ENCODE data around the gene PTCH1.

PTCH1 gene

DNA sequence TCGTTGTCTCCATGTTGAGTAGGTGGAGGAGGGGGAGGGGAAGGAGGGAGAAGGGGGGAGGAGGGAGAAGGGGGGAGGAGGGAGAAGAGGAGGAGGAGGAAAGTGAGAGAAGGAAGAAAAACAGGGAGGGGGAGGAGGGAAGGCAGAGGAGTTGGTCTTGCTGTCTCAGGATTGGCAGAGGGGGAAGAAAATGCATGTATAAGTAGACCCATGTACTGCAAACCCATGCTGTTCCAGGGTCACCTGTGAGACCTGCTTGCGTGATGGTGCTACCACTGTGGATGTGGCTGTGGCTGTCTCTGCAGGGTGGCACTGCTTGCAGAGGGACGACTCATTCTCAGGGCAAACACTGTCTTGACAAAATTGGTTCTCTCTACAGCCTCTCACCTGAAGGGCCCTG, 76.3 kb downstream of the PTCH1 start:
- no peak for DNase-seq (ENCODE audit: low read depth)

DNA sequence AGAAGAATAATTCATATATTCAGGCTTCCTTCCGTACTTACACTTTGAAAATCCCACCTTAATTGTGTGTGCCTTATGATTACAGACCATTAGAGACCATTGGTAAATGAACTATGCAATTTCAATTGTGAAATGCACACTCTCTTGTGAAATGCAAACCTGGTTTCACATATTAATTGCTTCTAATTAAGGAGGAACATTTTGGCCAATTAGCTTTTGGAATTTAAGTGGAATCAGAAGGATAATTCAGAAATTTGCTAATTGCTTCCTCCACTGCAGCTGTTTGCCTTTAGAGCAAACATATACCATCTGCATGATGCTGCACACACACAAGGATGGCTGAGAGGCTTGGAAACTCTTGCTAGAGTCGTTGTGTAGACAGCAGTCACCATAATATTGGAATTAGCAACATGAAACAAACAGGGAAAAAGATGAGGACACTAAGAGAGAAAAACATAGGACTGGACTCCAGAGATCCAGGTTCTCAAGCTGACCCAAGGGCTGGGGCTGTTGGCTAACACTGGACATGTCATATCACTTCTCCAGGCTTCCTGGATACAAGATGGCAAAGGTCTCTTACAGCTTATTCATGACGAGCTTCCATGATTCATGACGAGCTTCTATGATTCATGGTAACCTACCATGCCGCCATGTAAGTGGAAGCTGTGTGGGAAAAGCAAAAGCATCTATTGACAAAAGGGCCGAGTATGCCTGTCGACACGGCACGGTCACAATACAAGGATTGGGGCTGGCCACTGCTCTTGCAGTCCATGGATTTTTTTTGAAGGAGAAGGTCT, 78.0 kb downstream of the PTCH1 start:
- DNase-seq (ENCODE audit: low read depth), result no peak

DNA sequence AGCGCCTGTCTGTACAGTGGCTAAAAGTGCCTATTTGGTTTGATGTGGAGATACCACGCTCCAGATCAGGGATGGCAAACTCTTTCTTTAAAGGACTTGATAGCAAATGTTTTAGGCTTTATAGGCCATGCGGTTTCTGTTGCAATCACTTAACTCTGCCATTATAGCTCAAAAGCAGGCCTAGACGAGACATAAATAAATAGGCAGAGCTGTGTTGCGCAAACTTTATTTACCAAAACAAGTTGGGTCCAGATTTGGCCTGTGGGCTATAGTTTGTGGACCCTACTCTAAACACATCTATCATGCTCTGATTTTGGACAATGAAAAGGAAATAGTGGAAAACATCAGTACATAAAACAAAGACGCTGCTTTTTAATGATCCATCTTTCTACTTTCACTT, 79.2 kb downstream of the PTCH1 start:
- no peak for DNase-seq (ENCODE audit: low read depth)

DNA sequence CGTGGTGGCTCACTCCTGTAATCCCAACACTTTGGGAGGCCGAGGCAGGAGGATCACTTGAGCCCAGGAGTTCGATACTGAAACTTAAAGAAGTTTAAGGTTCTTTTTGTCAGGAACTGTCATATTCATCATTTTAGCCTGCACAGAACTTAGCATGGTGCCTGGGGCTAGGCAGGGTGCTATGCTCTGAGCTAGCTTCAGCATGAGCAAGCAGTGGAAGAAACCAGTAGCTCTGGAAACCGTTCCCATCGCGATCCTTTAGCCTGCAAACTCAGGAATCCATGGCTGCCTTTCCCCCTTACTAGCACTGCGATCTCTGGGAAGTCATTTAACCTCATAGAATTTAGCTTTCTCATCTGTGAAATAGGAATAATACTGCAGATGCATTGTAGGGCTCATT, 80.4 kb downstream of the PTCH1 start:
- DNase-seq (ENCODE audit: low read depth), result no peak

DNA sequence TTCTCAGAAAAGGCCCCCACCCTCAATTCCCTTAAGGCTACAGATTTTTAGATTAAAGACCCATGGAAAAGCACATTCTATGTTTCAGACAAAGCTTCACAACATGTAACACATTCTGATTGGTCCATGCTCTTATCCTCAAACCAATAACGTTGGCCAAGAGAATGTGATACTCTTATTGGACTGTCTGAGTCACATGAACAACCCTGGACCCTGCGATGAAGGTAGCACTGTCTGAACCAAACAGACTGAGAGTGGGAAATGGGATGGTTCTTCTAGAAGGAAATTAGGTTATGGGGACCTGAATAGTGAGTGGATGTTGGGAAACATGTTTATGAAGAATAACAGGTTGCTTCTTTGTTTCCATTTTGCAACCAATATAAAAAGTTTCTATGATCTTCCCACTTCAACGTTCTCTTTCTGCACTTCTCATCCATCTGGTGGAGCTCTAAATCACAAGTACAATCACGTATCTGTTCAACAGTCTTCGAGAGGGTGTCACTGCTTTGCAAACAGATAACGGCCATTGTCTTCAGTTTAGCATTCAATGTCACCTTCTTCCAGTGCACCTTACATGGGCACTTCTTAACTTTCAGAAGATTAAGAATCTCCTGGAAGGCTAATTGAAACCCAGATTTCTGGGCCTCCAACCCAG, 81.6 kb downstream of the PTCH1 start:
- no peak for DNase-seq (ENCODE audit: low read depth)

DNA sequence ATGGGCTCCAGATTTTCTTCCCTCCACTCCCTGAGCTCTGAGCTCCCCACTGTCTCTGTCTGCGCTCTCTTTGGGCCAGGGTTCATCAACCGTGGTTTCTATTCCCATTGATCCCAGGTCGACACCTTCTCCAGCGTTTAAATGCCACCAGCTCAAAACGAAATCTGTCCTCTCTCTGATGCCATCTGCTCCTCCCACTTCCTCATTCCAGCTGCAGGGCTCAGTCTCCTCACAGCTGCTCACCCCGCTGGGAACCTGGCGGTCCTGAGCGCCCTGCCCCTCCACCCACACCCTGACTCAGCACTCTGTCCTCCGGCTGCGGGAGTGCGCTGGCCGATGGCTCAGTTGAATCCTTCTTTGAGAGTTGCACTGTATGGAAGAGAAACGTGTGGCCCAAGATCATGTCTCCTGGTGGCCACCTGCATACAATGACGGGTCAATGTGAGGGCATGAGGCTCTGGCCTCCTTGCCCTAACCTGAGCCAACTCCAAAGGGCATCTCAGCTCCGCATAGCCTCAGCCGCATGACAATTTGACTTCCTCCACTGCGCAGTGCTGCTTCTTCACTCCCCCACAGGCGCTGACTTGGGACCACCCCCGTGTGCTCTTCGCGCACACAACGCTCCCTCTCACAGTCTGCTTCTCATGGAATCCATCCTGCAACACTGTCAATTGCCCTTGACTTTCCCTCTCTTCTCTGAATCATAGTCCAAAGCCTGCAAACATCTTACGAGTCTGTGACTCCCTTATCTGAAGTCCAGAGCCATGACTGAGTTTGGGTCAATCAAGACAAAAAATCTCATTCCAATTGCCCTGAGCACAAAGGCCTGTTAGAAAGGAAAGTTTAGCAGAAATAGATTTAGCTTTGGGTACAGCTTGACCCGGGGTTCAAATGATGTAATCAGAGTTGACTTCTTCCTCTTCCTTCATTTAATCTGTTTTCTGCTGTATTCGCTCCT, 82.4 kb downstream of the PTCH1 start:
- no peak for DNase-seq (ENCODE audit: low read depth)

DNA sequence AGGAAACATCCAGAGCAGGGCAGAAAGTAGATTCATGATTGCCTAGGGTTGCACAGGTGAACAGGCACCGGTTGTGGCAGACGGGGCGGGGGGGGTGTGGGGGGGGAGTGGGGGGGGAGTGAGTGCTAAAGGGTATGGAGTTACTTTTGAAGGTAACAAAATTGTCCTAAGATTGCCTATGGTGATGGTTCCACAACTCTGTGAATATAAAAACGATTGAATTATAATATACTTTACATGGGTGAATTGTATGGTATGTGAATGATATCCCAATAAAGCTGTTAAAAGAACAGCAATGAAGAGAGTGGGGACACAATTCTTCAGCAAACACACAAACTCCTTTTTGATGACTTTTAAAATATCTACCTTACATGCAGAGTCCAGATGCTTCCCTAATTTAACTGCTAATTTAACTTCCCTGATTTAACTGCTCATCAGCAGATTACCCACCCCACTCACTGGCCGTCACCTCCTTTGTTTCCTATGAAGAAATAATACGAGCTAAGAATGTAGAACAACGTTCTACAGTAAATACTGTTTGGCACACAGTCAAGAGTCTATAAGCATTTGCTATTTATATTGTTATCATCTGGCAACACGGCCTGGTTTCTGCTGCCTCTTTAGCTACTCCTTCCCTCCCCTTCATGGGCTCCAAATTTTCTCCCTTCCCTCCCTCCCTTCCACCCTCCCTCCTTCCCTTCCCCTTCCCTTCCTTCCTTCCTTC, 83.5 kb downstream of the PTCH1 start:
- DNase-seq (ENCODE audit: low read depth), result no peak

DNA sequence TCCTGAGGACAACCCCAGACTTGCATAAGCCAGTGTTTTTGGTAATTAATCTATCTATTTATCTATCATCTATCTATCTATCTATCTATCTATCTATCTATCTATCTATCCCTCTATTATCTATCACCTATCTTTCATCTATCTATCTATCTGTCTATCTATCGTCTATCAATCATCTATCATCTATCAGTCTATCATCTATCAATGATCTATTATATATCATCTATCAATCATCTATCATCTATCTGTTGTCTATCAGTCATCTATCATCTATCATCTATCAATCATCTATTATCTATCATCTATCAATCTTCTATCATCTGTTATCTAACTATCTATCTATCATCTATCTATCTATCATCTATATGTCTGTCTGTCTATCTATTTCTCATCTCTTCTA, 85.5 kb downstream of the PTCH1 start:
- DNase-seq (ENCODE audit: low read depth), result no peak

DNA sequence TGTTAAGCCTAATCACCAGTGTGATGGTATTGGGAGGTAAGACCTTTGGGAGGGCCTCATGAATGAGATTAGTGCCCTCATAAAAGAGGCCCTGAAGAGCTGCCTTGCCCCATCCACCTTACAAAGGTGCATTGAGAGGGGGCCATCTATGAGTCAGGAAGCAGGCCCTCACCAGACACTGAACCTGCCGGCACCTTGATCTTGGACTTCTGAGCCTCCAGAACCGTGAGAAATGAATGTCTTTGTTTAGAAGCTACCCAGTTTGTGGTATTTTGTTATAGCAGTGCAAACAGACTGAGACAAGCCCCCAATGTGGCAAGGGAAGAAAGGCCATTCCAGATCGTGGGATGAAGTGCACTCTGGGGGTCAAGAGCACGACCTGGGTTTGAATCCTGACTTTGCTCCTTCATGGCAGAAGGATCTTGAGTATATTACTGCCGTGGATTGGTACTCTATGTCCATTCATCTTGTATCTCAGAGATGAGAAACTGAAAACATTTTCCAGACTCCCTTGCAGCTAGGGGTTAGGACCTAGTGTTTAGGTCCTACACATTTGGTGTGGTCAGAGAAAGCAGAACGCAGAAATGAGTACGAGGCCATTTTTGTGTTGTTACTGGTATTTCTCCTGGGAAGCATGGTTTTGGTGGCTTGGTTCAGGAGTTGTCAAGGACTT, 86.7 kb downstream of the PTCH1 start:
- no peak for DNase-seq (ENCODE audit: low read depth)

DNA sequence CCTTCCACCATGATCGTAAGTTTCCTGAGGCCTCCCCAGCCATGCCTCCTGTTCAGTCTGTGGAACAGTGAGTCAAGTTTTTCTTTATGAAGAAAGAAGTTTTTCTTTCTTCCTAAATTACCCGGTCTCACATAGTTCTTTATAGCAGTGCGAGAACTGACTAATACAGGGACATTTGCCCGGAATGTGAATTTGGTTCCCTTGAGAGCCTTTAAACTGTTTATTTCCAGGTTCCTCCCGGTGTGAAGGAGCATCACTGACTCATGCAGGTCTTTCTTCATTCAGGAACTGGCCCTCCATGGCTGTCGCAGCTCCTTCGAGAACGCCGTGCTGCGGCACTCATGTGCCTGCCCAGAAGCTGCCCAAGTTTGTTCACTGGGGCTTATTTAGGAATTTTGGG, 87.7 kb downstream of the PTCH1 start:
- no peak for DNase-seq (ENCODE audit: low read depth)

DNA sequence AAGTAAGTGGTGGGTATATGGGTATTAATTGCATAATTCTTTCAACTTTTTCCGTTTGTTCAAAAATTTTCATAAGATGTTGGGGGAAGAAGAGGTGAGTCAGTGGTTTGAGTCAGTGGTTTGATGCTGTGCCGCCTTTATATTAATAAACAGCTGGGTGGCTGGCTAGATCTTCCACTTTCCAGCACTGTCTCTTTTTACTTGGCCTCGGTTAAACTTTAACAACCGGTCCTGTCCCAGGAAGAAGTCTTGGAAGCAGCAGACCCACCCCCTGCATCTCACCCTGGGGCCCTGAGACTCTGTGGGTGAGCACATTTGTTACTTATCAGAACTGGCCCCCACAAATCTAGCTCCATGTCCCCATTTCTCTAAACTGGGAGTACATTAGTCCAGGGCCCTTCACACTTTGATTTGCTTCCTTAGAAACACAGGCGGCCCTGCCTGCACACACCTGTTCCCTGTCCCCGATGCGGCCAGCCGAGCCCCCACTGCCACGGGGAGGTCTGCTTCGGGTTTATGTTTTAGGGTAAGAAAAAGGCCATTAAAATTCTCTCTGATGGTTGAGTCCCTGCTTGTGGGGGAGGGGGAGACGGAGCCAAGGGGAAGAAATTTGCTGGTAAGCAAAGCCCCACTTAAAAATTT, 90.7 kb downstream of the PTCH1 start:
- no peak for DNase-seq (ENCODE audit: low read depth)

DNA sequence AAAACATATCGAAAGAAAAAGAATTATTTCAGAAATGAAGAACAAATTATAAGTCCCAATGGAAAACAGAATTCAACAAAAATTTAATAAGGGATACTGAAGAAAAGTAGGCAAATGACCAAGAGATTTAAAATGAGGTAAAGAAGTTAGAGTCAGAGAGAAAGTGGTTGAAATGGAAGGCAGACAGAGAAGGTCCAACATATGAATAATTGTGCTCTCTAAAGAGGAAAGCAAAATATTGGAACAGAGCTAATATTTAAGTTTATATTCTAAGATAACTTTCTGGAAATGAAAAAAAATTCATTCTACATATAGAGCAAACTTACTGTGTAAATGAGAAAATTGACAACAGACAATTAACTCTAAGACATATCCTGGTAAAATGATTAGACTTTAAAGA, 94.1 kb downstream of the PTCH1 start:
- DNase-seq (ENCODE audit: low read depth), result no peak

DNA sequence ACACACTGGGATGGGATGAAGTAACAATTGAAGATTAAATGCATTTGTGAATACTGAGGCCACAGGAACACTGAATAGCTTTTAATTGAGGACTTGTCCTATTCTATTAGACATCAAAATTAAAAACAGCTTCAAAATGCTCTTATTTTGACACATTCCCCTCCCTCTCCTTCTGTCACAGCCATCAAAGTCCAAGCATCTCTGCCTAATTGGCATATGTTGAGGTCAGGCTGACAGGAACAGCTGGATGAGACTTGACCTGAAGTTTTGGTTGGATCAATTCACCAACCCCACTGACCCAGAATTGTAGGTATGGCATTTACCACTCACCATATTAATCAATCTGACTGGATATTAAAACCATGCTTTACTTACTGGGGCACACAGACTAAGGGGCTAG, 96.3 kb downstream of the PTCH1 start:
- no peak for DNase-seq (ENCODE audit: low read depth)

DNA sequence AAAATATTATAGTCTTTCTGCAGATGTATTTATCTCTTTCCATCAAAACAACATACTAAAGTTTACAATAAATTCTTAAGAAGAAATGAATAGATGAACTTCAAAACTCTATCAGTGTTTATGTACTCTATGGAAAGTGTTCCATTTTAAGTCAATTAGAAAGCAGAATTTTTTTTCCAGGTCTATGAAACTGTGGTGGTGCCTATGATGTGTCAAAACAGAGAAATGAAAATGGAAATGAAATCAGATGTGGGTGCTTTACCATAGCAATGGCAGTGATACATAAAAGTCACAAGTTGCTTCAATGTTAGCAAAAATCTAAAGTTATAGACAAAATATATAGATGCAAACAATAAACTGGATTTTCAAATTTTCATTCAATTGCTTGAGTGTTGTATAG, 97.3 kb downstream of the PTCH1 start:
- DNase-seq (ENCODE audit: low read depth), result no peak

DNA sequence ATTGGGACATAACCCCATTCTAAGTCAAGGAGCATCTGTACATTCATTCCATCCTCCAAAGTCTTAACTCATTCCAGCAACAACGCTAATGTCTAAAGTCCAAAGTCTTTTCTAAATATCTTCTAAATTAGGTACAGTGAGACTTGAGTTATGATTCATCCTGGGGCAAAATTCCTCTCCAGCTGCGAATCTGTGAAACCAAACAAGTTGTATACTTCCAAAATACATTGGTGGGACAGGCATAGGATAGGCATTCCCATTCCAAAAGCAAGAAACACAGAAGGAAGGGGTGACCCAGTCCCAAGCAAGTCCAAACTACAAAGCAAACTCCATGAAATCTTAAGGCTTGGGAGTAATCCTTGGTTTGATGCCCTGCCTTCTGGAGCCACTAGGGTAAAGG, 101.6 kb downstream of the PTCH1 start:
- DNase-seq (ENCODE audit: low read depth), result no peak

DNA sequence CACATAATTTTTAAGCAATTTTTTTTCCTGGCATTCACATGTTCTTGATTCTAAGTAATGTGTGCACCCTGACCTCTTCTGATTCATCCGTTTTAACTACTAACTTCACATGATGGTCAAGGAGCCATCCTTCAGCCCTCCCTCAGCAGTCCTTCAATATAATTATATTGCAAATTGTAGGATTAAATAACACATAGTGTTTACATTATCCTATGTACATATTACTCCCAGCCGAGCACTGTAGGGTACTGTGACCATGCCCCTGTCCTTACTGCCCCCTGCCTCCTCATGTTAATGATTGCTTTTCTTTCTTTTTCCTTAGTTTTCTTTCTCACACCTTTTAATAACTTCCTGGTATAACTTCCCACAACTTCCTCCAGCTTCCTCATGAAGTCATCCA, 103.0 kb downstream of the PTCH1 start:
- DNase-seq (ENCODE audit: low read depth), result no peak

DNA sequence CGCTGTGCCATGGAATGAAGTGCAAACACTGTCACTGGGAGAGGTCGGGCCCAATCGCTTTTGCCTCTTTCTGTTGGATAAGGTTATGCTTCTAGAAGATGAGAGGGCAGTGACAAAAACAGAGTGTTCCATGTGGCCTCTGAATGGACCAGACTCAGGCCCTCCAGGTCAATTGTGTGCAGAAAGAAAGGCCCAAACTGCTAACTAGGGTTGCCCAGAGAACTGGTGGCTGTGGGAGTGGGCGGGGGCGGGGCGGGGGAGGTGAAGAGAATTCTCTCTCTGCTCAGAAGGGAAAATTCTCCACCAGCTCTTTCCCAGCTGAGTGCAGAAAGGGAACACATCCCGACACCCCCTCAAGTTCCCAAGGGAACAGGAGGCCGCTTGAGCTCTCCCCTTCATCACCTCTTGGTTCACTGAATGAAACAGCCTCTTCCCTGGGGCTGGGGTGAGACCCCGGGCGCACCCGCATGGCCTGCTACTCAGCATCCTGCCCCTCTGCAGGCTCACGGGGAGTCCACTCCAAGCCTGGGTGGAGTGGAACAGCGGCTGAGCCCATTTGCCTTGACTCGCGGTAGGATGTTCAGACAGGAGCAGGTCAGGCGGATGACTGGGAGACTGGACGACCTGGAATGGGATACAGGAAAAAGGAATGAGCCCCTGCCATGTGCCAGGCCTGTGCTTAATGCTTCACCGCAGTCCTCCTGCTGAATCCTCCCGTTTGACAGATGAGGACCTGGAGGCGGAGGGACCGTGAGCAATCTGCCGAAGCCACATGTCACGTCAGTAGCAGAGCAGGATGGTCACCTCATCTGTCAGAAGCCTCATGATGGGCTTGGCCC, 105.5 kb downstream of the PTCH1 start:
- no peak for DNase-seq (ENCODE audit: low read depth)

DNA sequence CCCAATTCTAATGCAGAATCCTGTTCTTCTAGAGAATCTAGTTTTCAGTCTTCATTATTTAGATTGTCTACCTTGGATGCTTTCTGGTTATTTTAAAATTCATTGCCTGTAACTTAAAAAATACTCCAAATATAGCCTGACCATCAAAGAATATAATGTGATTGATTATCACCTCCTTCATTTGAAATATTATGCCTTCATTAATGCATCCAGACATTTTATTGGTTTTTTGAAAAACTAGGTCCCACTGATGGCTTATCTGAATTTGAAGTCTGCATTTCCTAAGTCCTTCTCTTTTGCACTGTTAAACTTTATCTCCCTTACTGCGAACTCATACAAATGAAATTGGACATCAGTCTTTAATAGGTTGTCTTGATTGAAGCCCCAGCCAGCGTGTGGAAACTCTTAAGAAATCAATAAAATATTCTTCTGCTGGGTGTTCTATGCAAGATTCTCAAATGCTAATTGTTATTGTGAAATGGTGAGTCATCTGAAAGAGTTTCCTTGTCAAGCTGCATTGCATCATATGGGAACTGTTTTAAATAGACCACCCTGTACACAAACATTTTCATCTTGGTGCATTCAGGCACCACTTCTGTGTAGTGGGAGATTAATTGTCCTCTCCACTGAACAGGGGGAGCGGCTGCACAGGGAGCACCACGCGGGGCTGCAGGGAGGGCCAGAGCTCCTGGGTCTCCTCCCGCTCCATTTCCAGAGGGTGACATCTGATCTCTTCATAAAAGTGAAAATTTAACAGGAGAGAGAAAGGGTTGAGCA, 106.9 kb downstream of the PTCH1 start:
- DNase-seq (ENCODE audit: low read depth), result no peak

DNA sequence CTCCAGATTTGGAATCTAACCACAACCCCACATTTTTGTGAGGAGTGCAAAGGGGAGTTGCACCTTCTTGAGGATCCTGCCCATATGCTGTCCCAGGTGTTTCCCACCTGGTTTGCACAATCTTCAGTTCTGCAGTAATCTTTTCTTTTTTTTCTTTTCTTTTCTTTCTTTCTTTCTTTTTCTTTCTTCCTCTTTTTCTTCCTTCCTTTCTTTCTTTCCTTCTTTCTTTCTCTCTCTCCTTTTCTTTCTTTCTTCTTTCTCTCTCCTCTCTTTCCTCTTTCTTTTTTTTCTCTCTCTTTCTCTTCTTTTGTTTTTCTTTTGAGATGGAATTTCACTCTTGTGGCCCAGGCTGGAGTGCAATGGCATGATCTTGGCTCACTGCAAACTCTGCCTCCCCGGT, 109.2 kb downstream of the PTCH1 start:
- no peak for DNase-seq (ENCODE audit: low read depth)

Measured in stimulated activated CD8-positive, alpha-beta memory T cell treated with anti-CD3 and anti-CD28 coated beads, Interleukin-4, amount 100 ng/mL, for 24 hours (primary cell).